Fibroblast of skin of right biceps (primary cell): ENCODE data around the gene C1QTNF12.
A peak's percentile ranks its signal among the peaks of the same experiment; 100 is the strongest.

Experiments used
- DNase-seq: peaks from one replicate; pipeline ENCODE4 v3.0.0-alpha.2; 2013

The C1QTNF12 gene

GRCh38 chr1:1210726-1211540 is 35.6 kb downstream of the C1QTNF12 start:
- DNase-seq: no peak

- peak; percentile 22 for DNase-seq
Measured at GRCh38 chr1:1208713-1209433, 37.6 kb downstream of the C1QTNF12 start.

- no peak for DNase-seq
Measured at GRCh38 chr1:1207571-1207892, 39.0 kb downstream of the C1QTNF12 start.

- DNase-seq: no peak
Measured at GRCh38 chr1:1206966-1207531, 39.5 kb downstream of the C1QTNF12 start.

GRCh38 chr1:1206376-1206965 is 40.1 kb downstream of the C1QTNF12 start, which contains the start of gene TNFRSF18:
Gene TNFRSF18 (minus strand): TSS chr1:1206592. CDS start chr1:1206571, 21 bp downstream.
- no peak for DNase-seq

- no peak for DNase-seq
Measured at GRCh38 chr1:1205769-1206375, 40.6 kb downstream of the C1QTNF12 start.

GRCh38 chr1:1204998-1205768 is 41.3 kb downstream of the C1QTNF12 start:
- DNase-seq: no peak

GRCh38 chr1:1204425-1204920 is 42.0 kb downstream of the C1QTNF12 start:
- DNase-seq: no peak

- no peak for DNase-seq
Measured at GRCh38 chr1:1203561-1204424, 42.7 kb downstream of the C1QTNF12 start.

- DNase-seq: no peak
Measured at GRCh38 chr1:1202831-1203560, 43.5 kb downstream of the C1QTNF12 start.

GRCh38 chr1:1200876-1201810 is 45.4 kb downstream of the C1QTNF12 start:
- peak; percentile 32 for DNase-seq

- DNase-seq: no peak
Measured at GRCh38 chr1:1199961-1200875, 46.3 kb downstream of the C1QTNF12 start.

- DNase-seq: no peak
Measured at GRCh38 chr1:1199141-1199960, 47.2 kb downstream of the C1QTNF12 start.

- no peak for DNase-seq
Measured at GRCh38 chr1:1198423-1199140, 47.9 kb downstream of the C1QTNF12 start.

- no peak for DNase-seq
Measured at GRCh38 chr1:1197551-1198422, 48.7 kb downstream of the C1QTNF12 start.

GRCh38 chr1:1197188-1197500 is 49.4 kb downstream of the C1QTNF12 start:
- no peak for DNase-seq
